LNCaP clone FGC (cell line): ENCODE data around the gene MED13L.
"Not testable (repeated sequence)": the region's sequence is repeated elsewhere in the genome, so short reads cannot be mapped to it uniquely, and the experiment has no call there.

Source experiments
- DNase-seq: peaks from one replicate; pipeline ENCODE4 v3.0.0-alpha.2; 2011; ENCODE audit warnings: low read depth
- H3K4me3 ChIP-seq: 2 replicates; pipeline ENCODE4 v1.5.1; 2011; ENCODE audit warnings: mild to moderate bottlenecking, low read depth, low read length, control low read depth
- TF ChIP-seq, protein P1 (sequence below): IDR thresholded peaks from 2 replicates; pipeline ENCODE4 v1.5.1; 2012; ENCODE audit warnings: mild to moderate bottlenecking; ENCODE audit not compliant: control insufficient read depth, insufficient read depth; ENCODE audit errors: extremely low read depth

MED13L gene

DNA sequence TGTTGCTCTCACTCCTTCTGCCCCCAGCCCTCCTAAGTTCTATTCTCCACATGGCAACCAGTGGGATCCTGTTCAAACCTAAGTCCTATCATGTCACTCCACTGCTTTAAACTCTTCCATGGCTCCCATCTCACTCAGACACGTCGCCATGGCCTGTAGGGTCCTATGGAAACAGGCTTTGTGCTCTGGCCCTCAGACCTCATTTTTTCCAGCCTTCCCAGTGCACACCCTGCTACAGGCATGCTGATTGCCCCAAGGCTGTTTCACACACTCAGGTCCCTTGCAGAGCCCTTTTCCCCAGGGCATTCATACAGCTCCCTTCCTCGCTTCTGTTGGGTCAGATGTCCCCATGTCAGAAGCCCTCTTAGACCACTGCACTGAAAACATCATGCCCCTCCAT, 11.2 kb upstream of the MED13L start:
- no peak overlapping the region for H3K4me3 ChIP-seq
- DNase-seq: no peak
- TF ChIP-seq, protein P1, sequence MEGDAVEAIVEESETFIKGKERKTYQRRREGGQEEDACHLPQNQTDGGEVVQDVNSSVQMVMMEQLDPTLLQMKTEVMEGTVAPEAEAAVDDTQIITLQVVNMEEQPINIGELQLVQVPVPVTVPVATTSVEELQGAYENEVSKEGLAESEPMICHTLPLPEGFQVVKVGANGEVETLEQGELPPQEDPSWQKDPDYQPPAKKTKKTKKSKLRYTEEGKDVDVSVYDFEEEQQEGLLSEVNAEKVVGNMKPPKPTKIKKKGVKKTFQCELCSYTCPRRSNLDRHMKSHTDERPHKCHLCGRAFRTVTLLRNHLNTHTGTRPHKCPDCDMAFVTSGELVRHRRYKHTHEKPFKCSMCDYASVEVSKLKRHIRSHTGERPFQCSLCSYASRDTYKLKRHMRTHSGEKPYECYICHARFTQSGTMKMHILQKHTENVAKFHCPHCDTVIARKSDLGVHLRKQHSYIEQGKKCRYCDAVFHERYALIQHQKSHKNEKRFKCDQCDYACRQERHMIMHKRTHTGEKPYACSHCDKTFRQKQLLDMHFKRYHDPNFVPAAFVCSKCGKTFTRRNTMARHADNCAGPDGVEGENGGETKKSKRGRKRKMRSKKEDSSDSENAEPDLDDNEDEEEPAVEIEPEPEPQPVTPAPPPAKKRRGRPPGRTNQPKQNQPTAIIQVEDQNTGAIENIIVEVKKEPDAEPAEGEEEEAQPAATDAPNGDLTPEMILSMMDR: no peak

DNA sequence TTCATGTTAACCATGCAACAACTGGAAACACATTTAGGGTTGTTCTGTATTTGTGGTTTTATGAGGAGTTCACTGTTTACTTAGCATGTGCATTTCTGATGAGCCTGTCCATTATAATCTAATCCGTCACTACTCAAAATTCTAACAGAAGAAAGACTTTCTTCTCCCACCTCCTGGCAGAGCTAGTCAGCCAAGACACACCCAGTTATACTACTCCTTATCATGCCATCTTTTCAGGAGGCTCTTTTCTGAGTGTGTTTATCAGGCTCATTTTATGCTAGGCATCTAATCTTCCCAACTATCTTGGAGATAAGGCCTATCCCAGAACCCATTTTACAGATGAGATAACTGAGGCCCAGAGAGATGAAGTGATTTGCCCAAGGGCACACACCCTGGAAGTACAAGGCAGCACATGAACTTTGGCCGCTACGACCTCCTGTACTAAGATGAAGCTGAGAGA, 10.4 kb upstream of the MED13L start:
- no peak overlapping the region for H3K4me3 ChIP-seq
- TF ChIP-seq, protein P1: no peak
- no peak for DNase-seq

DNA sequence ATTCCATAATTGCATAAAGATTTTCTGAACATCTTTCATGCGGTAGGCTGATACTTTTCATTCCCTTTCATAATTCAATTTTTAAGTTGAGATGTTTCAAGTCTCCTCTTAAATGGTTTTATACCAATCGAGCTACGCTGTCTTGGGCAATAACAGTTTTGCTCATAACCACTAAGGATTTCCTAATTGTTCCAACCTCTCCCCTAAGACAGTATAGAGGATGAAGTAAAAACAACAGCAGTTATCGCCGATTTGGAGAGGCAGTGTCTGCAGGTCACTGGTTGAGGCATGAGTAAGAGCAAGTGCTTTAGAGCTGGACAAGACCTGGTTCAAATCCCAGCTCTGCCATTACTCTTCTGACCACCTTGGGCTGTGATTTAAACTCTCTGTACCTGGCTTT, 6.9 kb upstream of the MED13L start:
- DNase-seq: no peak
- TF ChIP-seq, protein P1: no peak
- no peak overlapping the region for H3K4me3 ChIP-seq

DNA sequence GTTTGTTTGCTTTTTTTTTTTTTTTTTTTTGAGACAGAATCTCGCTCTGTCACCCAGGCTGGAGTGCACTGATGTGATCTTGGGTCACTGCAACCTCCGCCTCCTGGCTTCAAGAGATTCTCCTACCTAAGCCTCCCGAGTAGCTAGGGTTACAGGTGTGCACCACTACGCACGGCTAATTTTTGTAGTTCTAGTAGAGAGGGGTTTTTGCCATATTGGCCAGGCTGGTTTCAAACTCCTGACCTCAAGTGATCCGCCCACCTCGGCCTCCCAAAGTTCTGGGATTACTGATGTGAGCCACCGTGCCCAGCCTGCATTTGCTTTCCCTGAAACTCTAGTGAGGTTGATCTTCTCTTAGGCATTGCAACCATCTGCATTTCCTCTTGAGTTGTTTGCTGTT, 6.4 kb upstream of the MED13L start:
- not testable (repeated sequence) for H3K4me3 ChIP-seq, DNase-seq

DNA sequence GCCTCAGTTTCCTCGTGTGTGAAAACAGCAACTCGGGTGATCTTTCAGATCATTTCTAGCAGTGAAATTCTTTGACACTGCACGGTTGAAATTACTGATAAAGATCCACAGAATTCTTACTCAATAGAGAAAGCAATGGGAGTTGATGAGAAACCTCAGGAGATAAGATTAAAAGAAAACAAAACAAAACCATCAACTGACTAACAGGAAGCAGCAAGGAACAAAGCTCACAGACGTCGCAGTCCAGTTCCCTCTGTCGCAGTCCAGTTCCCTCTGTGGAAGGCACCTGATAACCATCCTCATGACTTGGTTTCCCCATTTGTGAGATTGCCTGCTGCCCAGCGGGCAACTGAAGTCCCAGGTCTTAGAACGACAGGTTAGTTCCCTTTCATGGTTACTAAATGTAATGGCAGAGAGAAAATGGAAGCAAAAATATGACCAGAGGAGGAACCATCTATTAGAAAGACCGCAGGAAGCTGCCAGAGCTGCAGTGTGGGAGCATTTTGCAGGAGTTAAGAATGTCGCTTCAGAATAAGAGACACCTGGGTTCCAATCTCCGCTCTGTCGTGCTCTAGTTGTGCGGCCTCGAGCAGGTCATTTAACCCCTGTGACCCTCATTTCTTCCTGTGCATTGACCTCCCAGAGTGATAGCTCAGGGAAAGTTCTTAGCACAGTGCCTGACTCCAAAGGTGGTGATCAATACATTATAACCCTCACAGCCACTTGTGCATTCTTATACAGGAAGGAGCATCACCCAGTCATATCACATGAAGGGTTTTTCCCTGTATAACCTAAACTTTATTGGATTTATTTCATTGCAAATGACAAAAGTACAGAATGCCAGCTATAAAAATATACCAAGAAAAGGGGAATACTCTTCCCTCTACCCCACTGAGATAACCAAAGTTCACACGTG, 5.1 kb upstream of the MED13L start:
- no peak for DNase-seq
- no peak overlapping the region for H3K4me3 ChIP-seq
- TF ChIP-seq, protein P1: no peak

DNA sequence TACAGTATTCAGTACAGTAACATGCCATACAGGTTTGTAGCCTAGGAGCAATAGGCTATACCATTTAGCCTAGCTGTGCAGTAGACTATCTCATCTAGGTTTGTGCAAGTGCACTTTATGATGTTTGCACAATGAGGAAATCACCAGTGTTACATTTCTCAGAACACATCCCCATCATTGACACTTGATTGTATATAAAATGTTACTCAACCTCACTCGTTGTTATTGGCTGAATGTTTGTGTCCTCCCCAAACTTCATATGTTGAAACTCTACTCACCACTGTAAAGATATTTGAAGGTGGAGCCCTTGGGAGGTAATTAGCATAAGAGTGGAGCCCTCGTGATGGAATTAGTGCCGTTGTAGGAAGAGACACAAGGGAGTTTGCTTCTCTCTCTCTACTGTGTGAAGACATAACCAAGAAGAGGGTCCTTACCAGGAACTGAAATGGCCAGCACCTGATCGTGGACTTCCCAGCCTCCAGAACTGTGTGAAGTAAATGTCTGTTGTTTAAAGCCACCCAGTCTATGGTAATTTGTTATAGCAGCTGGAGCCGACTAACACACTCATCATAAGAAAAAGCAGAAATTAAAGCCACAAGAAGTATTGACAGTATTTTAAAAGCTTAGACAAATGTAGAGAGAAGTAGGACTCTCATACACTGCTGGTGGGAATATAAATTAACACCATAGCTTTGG, 3.2 kb upstream of the MED13L start:
- TF ChIP-seq, protein P1: no peak
- peak; percentile 48 for DNase-seq
- no peak overlapping the region for H3K4me3 ChIP-seq

DNA sequence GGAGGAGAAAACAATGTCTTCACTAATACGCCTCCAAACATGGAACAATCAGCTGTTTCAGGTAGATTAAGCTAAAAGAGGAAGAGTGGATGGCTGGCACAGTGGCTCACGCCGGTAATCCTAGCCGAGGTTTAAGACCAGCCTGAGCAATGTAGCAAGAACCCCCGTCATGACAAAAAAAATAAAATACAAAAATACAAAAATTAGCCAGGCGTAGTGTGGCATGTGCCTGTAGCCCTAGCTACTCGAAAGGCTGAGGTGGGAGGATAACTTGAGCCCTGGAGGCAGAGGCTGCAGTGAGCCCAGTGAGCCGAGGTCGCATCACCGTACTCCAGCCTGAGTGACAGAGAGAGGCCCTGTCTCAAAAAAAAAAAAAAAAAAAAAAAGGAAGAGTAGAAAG, 1.2 kb upstream of the MED13L start:
- TF ChIP-seq, protein P1: no peak
- no peak for DNase-seq
- no peak overlapping the region for H3K4me3 ChIP-seq
